Natural killer cell (primary cell): ENCODE data around the gene SGO1. TPM values are rescaled to one million over a fixed set of nuclear protein-coding genes. Genes with fewer than 3 reads are reported as not detected.

ENCODE experiments used
- ATAC-seq, 3 donors: fragments of 150-1000 bp in 2 of 3; fragments of 200-7000 bp in 1 of 3; cut with Tn5 transposase; 1 replicate in 1 of 3; 2 replicates in 2 of 3; pipeline ENCODE4 v1.10.0; 2021; ENCODE audit warnings: mild to moderate bottlenecking in 2 of 3, moderate library complexity in 2 of 3
- DNase-seq, 2 donors: peaks; one replicate each; pipeline versions ENCODE4 v3.0.0 to v3.0.0-alpha.2; 2013 to 2021; ENCODE audit warnings: mixed read lengths in 1 of 2
- H3K27ac ChIP-seq: one replicate; pipeline ENCODE4 v1.5.1; 2013; ENCODE audit warnings: mild to moderate bottlenecking, low read length
- H3K27me3 ChIP-seq: one replicate; pipeline ENCODE4 v1.6.1; 2013; ENCODE audit warnings: low read length; ENCODE audit not compliant: control insufficient read depth, insufficient read depth
- H3K36me3 ChIP-seq: one replicate; pipeline ENCODE4 v1.6.1; 2013; ENCODE audit warnings: low read length; ENCODE audit not compliant: control insufficient read depth, insufficient read depth
- H3K4me1 ChIP-seq: one replicate; pipeline ENCODE4 v1.6.1; 2013; ENCODE audit warnings: low read length; ENCODE audit not compliant: control insufficient read depth, insufficient read depth
- H3K4me3 ChIP-seq: one replicate; pipeline ENCODE4 v1.5.1; 2013; ENCODE audit warnings: low read length
- H3K9me3 ChIP-seq: one replicate; pipeline ENCODE4 v1.6.1; 2013; ENCODE audit warnings: low read length; ENCODE audit not compliant: control insufficient read depth, insufficient read depth
- H3K27ac Mint-ChIP-seq, 2 donors: one replicate each; pipeline ENCODE4 v1.8.0; 2022; ENCODE audit warnings: mild to moderate bottlenecking in 2 of 2, mixed read lengths in 2 of 2, moderate library complexity in 1 of 2
- H3K27me3 Mint-ChIP-seq, 2 donors: one replicate each; pipeline ENCODE4 v1.8.0; 2022; ENCODE audit warnings: low read depth in 2 of 2, mixed read lengths in 2 of 2
- H3K36me3 Mint-ChIP-seq: one replicate; pipeline ENCODE4 v1.8.0; 2022; ENCODE audit warnings: mixed read lengths
- H3K4me1 Mint-ChIP-seq, 2 donors: one replicate each; pipeline ENCODE4 v1.8.0; 2022; ENCODE audit warnings: mixed read lengths in 2 of 2
- H3K4me3 Mint-ChIP-seq: one replicate; pipeline ENCODE4 v1.8.0; 2022; ENCODE audit warnings: mild to moderate bottlenecking, moderate library complexity, mixed read lengths
- H3K9me3 Mint-ChIP-seq, 2 donors: one replicate each; pipeline ENCODE4 v1.8.0; 2022; ENCODE audit warnings: mixed read lengths in 2 of 2
- WGBS: methylation state at CpG from one replicate; pipeline ENCODE4 v1.1.7; 2013; ENCODE audit warnings: missing lambda C conversion rate; ENCODE audit not compliant: insufficient coverage; 5-methylcytosine and 5-hydroxymethylcytosine counted together
- intact Hi-C: fragments of 100-400 bp; cut with micrococcal nuclease; formaldehyde crosslinking; loops from one replicate; pipeline ENCODE4 v1.14.2; 2022
- total RNA-seq, 4 donors: library from RNA; stranded (reverse); fragments of 120-200 nt in 1 of 4; gene quantifications; one replicate each; pipeline versions ENCODE4 v1.2.3 to v1.2.4, GENCODE V29; 2013 to 2022
- TF ChIP-seq, protein P1 (sequence below): fragments of 200-600 bp; IDR thresholded peaks from one replicate; pipeline ENCODE4 v1.8.0; 2022; ENCODE audit warnings: antibody characterized with exemption

Gene SGO1
- total RNA-seq, 3 donors from 2014 or later (not counting 1 experiment from before 2014, with no cell fraction given) = 0.55 to 1.4 (median 0.94) TPM

DNA sequence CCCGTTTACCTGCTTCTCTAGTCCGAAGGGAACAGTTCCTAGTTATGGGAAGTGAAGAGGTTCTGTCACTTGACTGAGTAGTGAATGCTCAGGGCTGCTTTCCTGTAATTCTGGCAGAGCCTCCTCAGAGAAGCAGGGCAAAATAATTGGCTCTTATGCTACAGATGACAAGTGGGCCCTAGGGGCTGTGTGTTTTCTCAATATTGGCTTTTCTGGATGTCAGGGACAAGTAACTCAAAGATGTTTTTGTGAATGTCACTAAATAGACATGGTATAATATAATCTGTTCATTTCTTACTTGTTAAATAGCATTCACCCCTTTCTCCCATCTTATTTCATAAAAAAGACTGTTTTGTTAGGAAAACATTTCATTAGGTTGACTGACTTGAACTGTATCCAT is 40.1 kb downstream of the SGO1 start:
- Histone ChIP-seq H3K36me3 (peaks cover 73% of the 10 kb centered on the region), H3K4me3 (no peak overlapping the region), H3K4me1 (no peaks in the 10 kb centered on the region), H3K27me3 (no peaks in the 10 kb centered on the region), H3K9me3 (no peaks in the 10 kb centered on the region), H3K27ac (no peak overlapping the region)
- intact Hi-C loops = no loop called here
- H3K9me3 Mint-ChIP-seq = no peaks in the 10 kb centered on the region
- no peak overlapping the region for H3K27ac Mint-ChIP-seq
- H3K36me3 Mint-ChIP-seq = peaks cover 9% of the 10 kb centered on the region
- no peak overlapping the region for H3K4me3 Mint-ChIP-seq
- 98% methylated on average over 2 of the region's 2 CpGs for WGBS
- TF ChIP-seq, protein P1, sequence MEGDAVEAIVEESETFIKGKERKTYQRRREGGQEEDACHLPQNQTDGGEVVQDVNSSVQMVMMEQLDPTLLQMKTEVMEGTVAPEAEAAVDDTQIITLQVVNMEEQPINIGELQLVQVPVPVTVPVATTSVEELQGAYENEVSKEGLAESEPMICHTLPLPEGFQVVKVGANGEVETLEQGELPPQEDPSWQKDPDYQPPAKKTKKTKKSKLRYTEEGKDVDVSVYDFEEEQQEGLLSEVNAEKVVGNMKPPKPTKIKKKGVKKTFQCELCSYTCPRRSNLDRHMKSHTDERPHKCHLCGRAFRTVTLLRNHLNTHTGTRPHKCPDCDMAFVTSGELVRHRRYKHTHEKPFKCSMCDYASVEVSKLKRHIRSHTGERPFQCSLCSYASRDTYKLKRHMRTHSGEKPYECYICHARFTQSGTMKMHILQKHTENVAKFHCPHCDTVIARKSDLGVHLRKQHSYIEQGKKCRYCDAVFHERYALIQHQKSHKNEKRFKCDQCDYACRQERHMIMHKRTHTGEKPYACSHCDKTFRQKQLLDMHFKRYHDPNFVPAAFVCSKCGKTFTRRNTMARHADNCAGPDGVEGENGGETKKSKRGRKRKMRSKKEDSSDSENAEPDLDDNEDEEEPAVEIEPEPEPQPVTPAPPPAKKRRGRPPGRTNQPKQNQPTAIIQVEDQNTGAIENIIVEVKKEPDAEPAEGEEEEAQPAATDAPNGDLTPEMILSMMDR = no peak
- DNase-seq = no peak
- no peaks in the 10 kb centered on the region for H3K27me3 Mint-ChIP-seq
- H3K4me1 Mint-ChIP-seq = peaks cover 0 to 9% of the 10 kb centered on the region in 2 donors
- no peak for ATAC-seq

DNA sequence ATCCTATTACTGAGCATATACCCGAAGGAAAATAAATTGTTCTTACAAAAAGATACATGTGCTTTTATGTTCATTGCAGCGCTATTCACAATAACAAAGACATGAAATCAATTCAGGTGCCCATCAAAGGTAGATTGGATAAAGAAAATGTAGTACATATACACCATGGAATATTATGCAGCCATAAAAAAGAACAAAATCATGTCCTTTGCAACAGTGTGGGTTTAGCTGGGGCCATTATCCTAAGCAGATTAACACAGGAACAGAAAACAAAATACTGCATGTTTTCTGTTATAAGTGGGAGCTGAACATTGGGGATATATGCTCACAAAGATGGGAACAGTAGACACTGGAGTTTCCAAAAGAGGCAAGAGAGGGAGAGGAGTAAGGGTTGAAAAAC is 42.5 kb downstream of the SGO1 start:
- DNase-seq (no peak), ATAC-seq (no peak)
- H3K9me3 ChIP-seq = no peaks in the 10 kb centered on the region
- Mint-ChIP-seq H3K4me3 (no peak overlapping the region), H3K4me1 (peaks cover 0 to 12% of the 10 kb centered on the region in 2 donors), H3K9me3 (no peaks in the 10 kb centered on the region), H3K36me3 (peaks cover 9% of the 10 kb centered on the region), H3K27me3 (no peaks in the 10 kb centered on the region), H3K27ac (peak overlapping the region; percentile 2 to 33)
- peaks cover 62% of the 10 kb centered on the region for H3K36me3 ChIP-seq
- intact Hi-C loops = no loop called here
- no CpG with 5 or more reads among the region's 2 CpGs for WGBS
- no peaks in the 10 kb centered on the region for H3K4me1 ChIP-seq
- TF ChIP-seq, protein P1 = no peak
- no peak overlapping the region for H3K27ac ChIP-seq
- no peaks in the 10 kb centered on the region for H3K27me3 ChIP-seq
- no peak overlapping the region for H3K4me3 ChIP-seq

DNA sequence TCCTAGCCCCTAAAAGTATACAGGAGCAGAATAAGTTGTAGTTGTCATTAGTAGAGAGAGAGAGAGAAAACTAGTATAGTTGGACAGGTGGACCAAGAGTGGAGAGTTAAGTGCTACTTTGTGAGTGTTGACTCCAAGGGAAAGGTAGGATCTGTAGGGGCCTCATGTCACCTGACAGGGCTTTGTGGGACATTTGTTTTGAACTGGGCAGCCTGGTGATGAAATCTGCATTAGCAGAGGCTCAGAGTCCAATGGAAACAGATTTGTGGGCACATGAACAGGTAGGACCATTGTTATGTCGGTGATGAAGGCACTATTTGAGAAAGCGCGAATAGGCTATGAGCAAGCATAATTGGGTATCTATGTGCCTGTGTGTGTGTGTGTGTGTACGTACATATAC is 43.5 kb downstream of the SGO1 start:
- Histone ChIP-seq H3K27me3 (no peaks in the 10 kb centered on the region), H3K4me1 (no peaks in the 10 kb centered on the region), H3K4me3 (no peak overlapping the region), H3K9me3 (no peaks in the 10 kb centered on the region), H3K27ac (no peak overlapping the region), H3K36me3 (peaks cover 55% of the 10 kb centered on the region)
- intact Hi-C loops = no loop called here
- peak overlapping the region in 1 of 2 donors; percentile 31 for H3K27ac Mint-ChIP-seq
- no peak overlapping the region for H3K4me3 Mint-ChIP-seq
- no peaks in the 10 kb centered on the region for H3K27me3 Mint-ChIP-seq
- no peak for DNase-seq
- peaks cover 0 to 12% of the 10 kb centered on the region in 2 donors for H3K4me1 Mint-ChIP-seq
- H3K9me3 Mint-ChIP-seq = no peaks in the 10 kb centered on the region
- TF ChIP-seq, protein P1 = no peak
- peaks cover 9% of the 10 kb centered on the region for H3K36me3 Mint-ChIP-seq
- ATAC-seq = no peak
- 100% methylated on average over 4 of the region's 4 CpGs for WGBS

DNA sequence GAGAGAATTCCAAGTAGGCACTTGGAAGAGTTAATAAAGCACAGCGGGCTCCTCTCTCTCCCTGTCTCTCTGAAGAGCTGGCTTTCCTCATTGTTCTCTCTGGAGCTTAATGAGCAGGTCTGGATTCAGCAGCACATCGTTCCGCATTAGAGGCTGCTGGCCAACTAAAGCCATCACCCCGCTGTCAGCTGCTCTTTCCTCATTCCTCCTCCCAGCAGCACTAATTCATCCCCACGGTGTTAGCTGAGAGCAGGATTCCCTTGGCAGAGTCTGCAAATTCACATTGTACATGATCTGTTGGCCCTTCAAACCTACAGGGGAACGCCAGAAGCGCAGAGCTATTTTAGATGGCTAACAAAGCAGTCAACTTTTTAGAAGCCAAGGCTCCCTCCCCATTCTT is 44.2 kb downstream of the SGO1 start:
- no peak overlapping the region for H3K4me3 Mint-ChIP-seq
- peak overlapping the region in 1 of 2 donors; percentile 31 for H3K27ac Mint-ChIP-seq
- no peak for DNase-seq
- no peaks in the 10 kb centered on the region for H3K9me3 ChIP-seq
- H3K4me1 ChIP-seq = no peaks in the 10 kb centered on the region
- no peaks in the 10 kb centered on the region for H3K27me3 ChIP-seq
- ATAC-seq = no peak
- no peak overlapping the region for H3K27ac ChIP-seq
- TF ChIP-seq, protein P1 = no peak
- intact Hi-C loops = no loop called here
- H3K36me3 Mint-ChIP-seq = peaks cover 9% of the 10 kb centered on the region
- no peak overlapping the region for H3K4me3 ChIP-seq
- WGBS = 98% methylated on average over 7 of the region's 7 CpGs
- peaks cover 56% of the 10 kb centered on the region for H3K36me3 ChIP-seq
- H3K4me1 Mint-ChIP-seq = peaks cover 0 to 12% of the 10 kb centered on the region in 2 donors
- H3K9me3 Mint-ChIP-seq = no peaks in the 10 kb centered on the region
- no peaks in the 10 kb centered on the region for H3K27me3 Mint-ChIP-seq
